ENCODE data around the gene PRADC1. TPM values are rescaled to one million over a fixed set of nuclear protein-coding genes. Genes with fewer than 3 reads are reported as not detected.

Gene PRADC1
- total and polyA plus RNA-seq, 2 donors (not counting 1 experiment from before 2014, with no cell fraction given) = 2.3 to 4.6 TPM

DNA sequence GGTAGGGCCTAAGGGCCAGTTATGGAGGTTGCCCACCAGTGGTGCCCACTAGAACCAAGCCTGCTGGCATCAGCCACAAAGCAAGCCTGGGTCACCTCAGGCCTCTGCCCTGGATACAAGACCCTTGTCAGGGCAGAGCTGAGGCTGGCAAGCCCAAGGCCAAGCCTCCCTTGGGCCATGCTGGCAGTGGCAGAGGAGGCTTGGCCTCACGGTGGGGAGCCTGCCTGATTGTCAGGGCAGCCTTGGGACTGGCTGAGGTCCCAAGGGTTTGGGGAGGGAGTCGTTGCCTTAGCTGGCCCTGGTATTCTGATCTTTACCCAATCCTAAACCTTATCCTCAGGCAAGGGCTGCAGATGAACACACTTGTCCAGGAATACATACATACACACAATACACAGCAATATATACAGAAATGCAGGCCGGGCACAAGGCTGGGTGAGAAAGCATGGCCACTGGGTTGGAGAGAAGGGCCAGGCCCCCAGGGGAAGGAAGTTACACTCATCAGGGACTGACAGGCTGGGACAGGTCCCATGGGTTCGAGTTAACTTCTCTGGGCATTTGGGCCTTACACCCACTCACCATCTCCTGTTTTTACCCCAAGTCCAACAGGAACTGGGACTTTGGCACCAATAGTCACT is 22.1 kb upstream of the PRADC1 start:
- POLR2A ChIA-PET = no interaction called here
- H3K27me3 Mint-ChIP-seq = no peaks in the 10 kb centered on the region
- H3K4me1 Mint-ChIP-seq = no peaks in the 10 kb centered on the region
- Histone ChIP-seq H3K27me3 (replicated peaks in 1 of 4; ENCODE audit: control extremely low read depth in 1 of 4, control insufficient read depth in 3 of 4, insufficient read depth in 4 of 4, low read length in 3 of 4) (no peaks in the 10 kb centered on the region), H3K36me3 (replicated peaks in 1 of 2; ENCODE audit: control extremely low read depth in 1 of 2, control insufficient read depth in 1 of 2, extremely low read depth in 1 of 2, insufficient read depth in 2 of 2, low read length in 1 of 2) (peaks cover 0 to 54% of the 10 kb centered on the region in 2 experiments), H3K4me2 (replicated peaks; ENCODE audit: low read depth, low read length, poor library complexity, severe bottlenecking) (no peak overlapping the region), H4K20me1 (ENCODE audit: control insufficient read depth, insufficient read depth, low read length, poor library complexity, severe bottlenecking) (peaks cover 4% of the 10 kb centered on the region), H3K9ac (ENCODE audit: low read length) (no peak overlapping the region), H3K4me1 (ENCODE audit: control insufficient read depth in 2 of 2, insufficient read depth in 2 of 2, low read length in 2 of 2) (no peaks in the 10 kb centered on the region), H3K4me3 (ENCODE audit: control extremely low read depth in 1 of 5, extremely low read depth in 1 of 5, insufficient read depth in 1 of 5, low read depth in 2 of 5, low read length in 4 of 5) (no peak overlapping the region), H2AFZ (ENCODE audit: insufficient read depth, low read depth, low read length, poor library complexity, severe bottlenecking) (no peak overlapping the region), H3K27ac (ENCODE audit: low read length in 2 of 2) (no peak overlapping the region), H3K79me2 (ENCODE audit: control insufficient read depth, insufficient read depth, low read length) (no peaks in the 10 kb centered on the region), H3K9me3 (ENCODE audit: control extremely low read depth in 1 of 3, control insufficient read depth in 2 of 3, insufficient read depth in 1 of 3, low read length in 2 of 3) (no peaks in the 10 kb centered on the region)
- WGBS (ENCODE audit: insufficient coverage) = 100% methylated on average over 1 of the region's 4 CpGs
- no peak overlapping the region for H3K4me3 Mint-ChIP-seq
- intact Hi-C loops (cut with micrococcal nuclease) = no loop called here
- H3K9me3 Mint-ChIP-seq (ENCODE audit: insufficient read depth) = no peaks in the 10 kb centered on the region
- H3K27ac Mint-ChIP-seq = no peak overlapping the region
- ATAC-seq (ENCODE audit: low read depth) (no peak), DNase-seq (no peak)
- CTCF ChIA-PET = no interaction called here
- no peak for TF ChIP-seq CTCF (IDR thresholded peaks at IDR 0.05)
- no peak for TF ChIP-seq EZH2 (IDR thresholded peaks at IDR 0.05; ENCODE audit: borderline replicate concordance, insufficient read depth, low read depth, low read length, poor library complexity, severe bottlenecking)

- no peak for DNase-seq
- no peak overlapping the region for H2AFZ ChIP-seq (ENCODE audit: insufficient read depth, low read depth, low read length, poor library complexity, severe bottlenecking)
- TF ChIP-seq CTCF (IDR thresholded peaks at IDR 0.05) (no peak), EZH2 (IDR thresholded peaks at IDR 0.05; ENCODE audit: borderline replicate concordance, insufficient read depth, low read depth, low read length, poor library complexity, severe bottlenecking) (no peak)
- POLR2A ChIA-PET = no interaction called here
- H3K9me3 Mint-ChIP-seq (ENCODE audit: insufficient read depth) = no peaks in the 10 kb centered on the region
- no peaks in the 10 kb centered on the region for H3K9me3 ChIP-seq (ENCODE audit: control extremely low read depth in 1 of 3, control insufficient read depth in 2 of 3, insufficient read depth in 1 of 3, low read length in 2 of 3)
- peaks cover 10% of the 10 kb centered on the region for H4K20me1 ChIP-seq (ENCODE audit: control insufficient read depth, insufficient read depth, low read length, poor library complexity, severe bottlenecking)
- no peak for ATAC-seq (ENCODE audit: low read depth)
- H3K27me3 ChIP-seq (replicated peaks in 1 of 4; ENCODE audit: control extremely low read depth in 1 of 4, control insufficient read depth in 3 of 4, insufficient read depth in 4 of 4, low read length in 3 of 4) = no peaks in the 10 kb centered on the region
- H3K27me3 Mint-ChIP-seq = no peaks in the 10 kb centered on the region
- intact Hi-C loops (cut with micrococcal nuclease) = no loop called here
- WGBS (ENCODE audit: insufficient coverage) = 100% methylated on average over 5 of the region's 7 CpGs
- no peak overlapping the region for H3K9ac ChIP-seq (ENCODE audit: low read length)
- no peak overlapping the region for H3K27ac ChIP-seq (ENCODE audit: low read length in 2 of 2)
- H3K4me3 ChIP-seq (ENCODE audit: control extremely low read depth in 1 of 5, extremely low read depth in 1 of 5, insufficient read depth in 1 of 5, low read depth in 2 of 5, low read length in 4 of 5) = no peak overlapping the region
- peaks cover 0 to 54% of the 10 kb centered on the region in 2 experiments for H3K36me3 ChIP-seq (replicated peaks in 1 of 2; ENCODE audit: control extremely low read depth in 1 of 2, control insufficient read depth in 1 of 2, extremely low read depth in 1 of 2, insufficient read depth in 2 of 2, low read length in 1 of 2)
- H3K27ac Mint-ChIP-seq = no peak overlapping the region
- no peak overlapping the region for H3K4me3 Mint-ChIP-seq
- H3K4me2 ChIP-seq (replicated peaks; ENCODE audit: low read depth, low read length, poor library complexity, severe bottlenecking) = no peak overlapping the region
- no peaks in the 10 kb centered on the region for H3K79me2 ChIP-seq (ENCODE audit: control insufficient read depth, insufficient read depth, low read length)
- CTCF ChIA-PET = interaction anchor here (1.0 kb wide), 1 partner anchor 37 kb away, joined by 5 read pairs; no protein-coding TSS in a partner anchor
- no peaks in the 10 kb centered on the region for H3K4me1 ChIP-seq (ENCODE audit: control insufficient read depth in 2 of 2, insufficient read depth in 2 of 2, low read length in 2 of 2)
- H3K4me1 Mint-ChIP-seq = no peaks in the 10 kb centered on the region
Measured at GRCh38 chr2:73254343-73255006, 21.4 kb upstream of the PRADC1 start.

All from B cell (primary cell).